Upper lobe of left lung (tissue), 4 donors: ENCODE results near the gene OCEL1.

Experiments used
- CTCF ChIP-seq, 6 experiments: fragments of 450-650 bp in 4 of 6; fragments of 200-600 bp in 2 of 6; sonication (generic) in 2 of 6; IDR thresholded peaks; one replicate each; pipeline ENCODE4 v1.5.1; 2016 to 2019; ENCODE audit warnings: antibody characterized with exemption in 6 of 6
- EP300 ChIP-seq, 4 donors: sonication (generic); formaldehyde crosslinking; IDR thresholded peaks; one replicate each; pipeline ENCODE4 v1.5.1; 2017; ENCODE audit warnings: antibody characterized with exemption in 4 of 4, control low read depth in 2 of 4
- POLR2A ChIP-seq, 4 donors: fragments of 450-650 bp; IDR thresholded peaks; one replicate each; pipeline ENCODE4 v1.5.1; 2016 to 2017; ENCODE audit warnings: antibody characterized with exemption in 4 of 4, mild to moderate bottlenecking in 2 of 4
- POLR2AphosphoS5 ChIP-seq, 2 donors: sonication (generic); formaldehyde crosslinking; IDR thresholded peaks; one replicate each; pipeline ENCODE4 v1.5.1; 2017; ENCODE audit warnings: antibody characterized with exemption in 2 of 2

- no peak for TF ChIP-seq POLR2A (IDR thresholded peaks at IDR 0.05)
- TF ChIP-seq POLR2AphosphoS5 (IDR thresholded peaks at IDR 0.05): no peak
- no peak for TF ChIP-seq CTCF (IDR thresholded peaks at IDR 0.05)
- TF ChIP-seq EP300 (IDR thresholded peaks at IDR 0.05): no peak
These were observed 47.7 kb upstream of the OCEL1 start for GRCh38 chr19:17178291-17178690.
